ENCODE measurements around the gene IGSF9B.

Gene IGSF9B

GRCh38 chr11:133983660-133984316, 27.0 kb upstream of the IGSF9B start:
- DNase-seq (ENCODE audit: low spot score) (no peak), FAIRE-seq (no peak)

GRCh38 chr11:133982876-133983275, 26.1 kb upstream of the IGSF9B start:
- no peak for FAIRE-seq
- no peak for DNase-seq (ENCODE audit: low spot score)

- no peak for DNase-seq (ENCODE audit: low spot score)
- no peak for FAIRE-seq
These were observed 25.4 kb upstream of the IGSF9B start for GRCh38 chr11:133982151-133982550.

DNA sequence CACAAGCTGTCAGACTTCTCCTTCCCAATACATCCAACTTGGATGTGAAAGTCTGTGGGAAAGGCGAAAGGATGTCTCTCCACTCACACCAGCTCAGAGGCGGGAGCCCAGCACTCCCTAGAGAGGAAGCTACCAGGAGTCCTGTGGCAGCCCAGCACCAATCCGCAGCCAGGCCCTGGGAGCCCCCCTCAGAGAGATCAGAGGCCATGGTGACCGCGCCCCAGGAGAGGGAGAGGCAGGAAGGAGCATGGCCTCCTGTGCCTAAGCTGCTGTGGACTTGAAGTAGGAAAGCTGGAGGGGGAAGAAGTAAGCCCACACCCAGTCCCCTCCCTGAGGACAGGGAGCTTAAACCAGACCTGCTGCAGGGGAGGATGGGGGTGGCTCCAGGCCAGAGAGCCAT, 24.4 kb upstream of the IGSF9B start:
- FAIRE-seq: no peak
- no peak for DNase-seq (ENCODE audit: low spot score)

DNA sequence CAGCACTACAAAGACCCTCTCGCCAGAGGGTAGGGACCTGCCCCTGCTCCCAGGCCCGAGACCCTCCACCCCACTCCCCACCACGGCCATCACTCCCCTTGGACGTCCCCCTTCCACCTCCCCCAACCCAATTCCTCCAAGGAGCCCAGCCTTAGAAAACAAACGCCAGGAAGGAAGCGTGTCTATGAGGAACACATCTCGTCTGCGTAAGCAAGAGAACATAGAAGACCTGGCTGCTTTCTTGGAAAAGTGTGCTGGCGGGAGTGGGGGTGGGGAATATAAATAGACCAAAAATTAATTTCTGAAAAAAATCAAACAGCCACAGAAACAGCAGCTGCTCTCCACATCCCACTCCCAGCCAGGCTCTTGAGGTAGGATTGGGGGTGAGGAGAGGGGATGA, 23.9 kb upstream of the IGSF9B start:
- no peak for DNase-seq (ENCODE audit: low spot score)
- FAIRE-seq: no peak

DNA sequence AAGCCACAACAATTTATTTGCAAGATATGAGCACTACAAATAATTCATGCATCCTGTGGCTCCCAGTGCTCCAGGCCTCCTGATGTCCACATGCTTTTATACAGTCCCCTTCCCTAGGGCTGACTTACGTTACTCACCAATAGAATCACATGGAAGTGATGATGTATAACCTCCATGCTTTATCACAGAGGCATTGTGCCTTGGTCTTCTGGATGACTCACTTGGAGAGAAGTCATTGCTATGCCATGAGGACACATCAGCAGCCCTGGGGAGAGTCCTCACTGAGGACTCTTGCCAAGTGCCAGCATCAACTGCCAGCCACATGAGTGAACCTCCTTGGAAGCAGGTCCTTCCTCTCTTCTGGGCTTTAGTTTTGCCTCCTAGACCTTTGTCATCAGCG, 22.0 kb upstream of the IGSF9B start:
- DNase-seq (ENCODE audit: low spot score) (no peak), FAIRE-seq (no peak)

- DNase-seq (ENCODE audit: low spot score) (no peak), FAIRE-seq (no peak)
These were observed 20.4 kb upstream of the IGSF9B start for GRCh38 chr11:133977067-133977677.

DNA sequence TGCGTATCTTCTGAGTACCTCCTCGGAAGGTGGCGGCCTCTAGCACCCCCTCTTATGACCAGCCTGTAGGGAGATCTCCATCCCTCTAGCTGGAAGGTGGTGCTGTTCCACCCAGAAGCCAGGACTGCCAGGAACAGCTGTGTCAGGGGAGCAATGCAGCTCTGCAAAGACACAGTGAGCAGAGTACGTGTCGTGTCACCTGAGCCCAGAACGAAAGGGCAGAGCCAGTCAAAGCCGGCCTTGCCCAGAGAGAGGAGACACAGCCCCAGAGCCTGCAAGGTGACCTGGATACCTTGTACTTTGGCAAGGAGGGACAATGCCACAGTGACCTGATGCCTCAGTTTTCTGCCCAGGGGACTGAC, 18.7 kb upstream of the IGSF9B start:
- DNase-seq (ENCODE audit: low spot score): no peak
- FAIRE-seq: no peak

DNA sequence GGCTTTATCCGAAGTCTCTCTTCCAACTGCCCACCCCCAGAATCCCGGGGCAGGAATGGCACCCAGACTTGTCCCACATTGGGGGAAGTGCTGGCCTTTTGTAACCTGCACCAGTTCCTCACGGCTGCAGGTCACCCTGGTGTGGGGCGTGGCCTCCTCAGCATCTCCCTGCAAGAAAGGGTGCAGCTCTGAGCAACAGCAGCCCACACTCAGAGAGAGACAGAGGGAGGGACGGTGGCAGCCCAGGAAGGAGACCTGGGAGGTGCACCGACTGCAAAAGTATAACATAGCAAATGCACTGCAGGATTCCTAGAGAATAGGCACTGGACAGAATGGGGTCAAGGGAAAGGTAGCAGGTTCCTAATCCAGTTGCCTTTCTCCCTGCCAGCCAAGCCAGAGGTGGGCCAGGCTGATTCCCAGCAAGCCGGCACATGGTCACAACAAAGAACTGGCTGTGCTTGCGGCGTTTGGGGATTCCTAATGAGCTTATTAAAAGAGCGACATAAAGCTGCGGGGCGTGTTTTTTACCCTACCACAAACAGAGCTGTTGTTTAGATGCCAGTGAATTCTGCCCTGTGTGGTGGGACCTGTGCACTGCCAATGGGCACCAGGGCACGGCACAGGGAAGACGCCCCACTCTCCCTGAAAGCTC, 18.2 kb upstream of the IGSF9B start:
- FAIRE-seq: no peak
- DNase-seq (ENCODE audit: low spot score): no peak

GRCh38 chr11:133971881-133972280, 15.1 kb upstream of the IGSF9B start:
- FAIRE-seq (no peak), DNase-seq (ENCODE audit: low spot score) (no peak)

DNA sequence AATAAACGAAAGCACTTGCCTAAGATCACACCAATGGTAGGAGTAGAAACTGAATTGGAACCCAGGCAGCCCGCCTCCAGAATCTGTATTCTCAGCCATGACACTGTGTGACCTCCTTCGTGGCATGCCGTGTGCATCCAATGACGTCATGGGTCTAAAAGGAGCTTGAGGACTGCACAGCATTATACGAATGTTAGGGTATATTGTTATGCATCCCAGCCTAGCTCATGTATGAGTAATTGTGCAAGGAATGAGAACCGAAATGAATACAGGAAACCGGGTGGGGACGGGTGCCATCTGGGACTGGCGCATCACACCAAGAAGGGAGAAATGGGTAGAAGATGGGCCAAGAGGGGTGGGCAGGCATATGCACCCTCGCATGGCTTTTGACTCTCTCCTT, 12.3 kb upstream of the IGSF9B start:
- FAIRE-seq: no peak
- no peak for DNase-seq (ENCODE audit: low spot score)

DNA sequence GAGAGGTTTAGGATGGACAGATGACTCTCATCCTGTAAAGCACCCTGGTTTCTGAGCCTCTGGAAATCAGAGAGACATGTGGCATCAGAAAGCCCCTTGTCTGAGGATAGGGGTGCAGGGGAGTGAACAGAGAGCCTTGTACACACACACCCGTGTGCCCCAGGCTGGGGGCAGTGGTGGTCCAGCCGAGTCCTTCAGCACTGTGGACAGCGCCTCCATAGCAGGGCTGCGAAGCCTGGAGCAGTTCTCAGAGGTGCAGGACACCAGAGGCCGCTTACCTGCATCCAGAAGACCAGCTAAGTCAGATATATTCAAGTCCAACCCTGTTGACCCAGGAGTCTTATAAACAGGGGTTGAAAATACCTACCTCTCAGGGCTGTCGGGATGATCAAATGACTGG, 11.5 kb upstream of the IGSF9B start:
- no peak for FAIRE-seq

DNA sequence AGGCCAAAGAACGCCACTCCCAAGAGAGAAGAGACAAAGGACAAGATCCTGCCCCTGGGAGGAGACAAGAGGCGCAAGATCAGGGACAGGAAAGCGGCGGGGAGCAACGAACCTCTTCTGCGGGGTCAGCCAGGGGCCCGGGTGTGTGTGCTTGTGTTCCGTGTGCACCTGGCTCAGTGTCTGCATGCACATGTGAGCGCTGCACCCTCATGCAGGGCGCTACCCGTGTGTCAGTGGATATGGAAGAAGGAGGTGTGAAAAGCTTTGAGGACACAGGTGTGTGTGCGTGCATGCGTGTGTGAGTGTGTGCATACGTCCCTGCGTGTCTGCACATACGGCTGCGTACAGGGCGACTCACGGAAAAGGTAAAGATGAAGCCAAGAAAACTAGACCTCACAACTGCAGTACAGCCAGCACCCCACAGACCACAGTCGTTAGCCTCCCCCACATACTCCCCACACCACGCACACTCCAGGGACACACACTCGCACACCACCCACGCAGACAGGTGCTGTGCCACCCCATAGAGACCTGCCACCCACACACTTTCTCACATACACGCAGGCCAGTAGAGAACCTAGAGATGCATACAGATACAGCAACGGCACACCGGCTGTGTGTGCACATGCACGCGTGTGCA, 11.0 kb upstream of the IGSF9B start:
- FAIRE-seq (no peak), DNase-seq (ENCODE audit: low spot score) (no peak)

More for the DNA sequence above, 11.5 kb upstream of the IGSF9B start:
- no peak for DNase-seq (ENCODE audit: low spot score)

- DNase-seq (ENCODE audit: low spot score) (no peak), FAIRE-seq (no peak)
These were observed 10.3 kb upstream of the IGSF9B start for GRCh38 chr11:133966921-133967598.

DNA sequence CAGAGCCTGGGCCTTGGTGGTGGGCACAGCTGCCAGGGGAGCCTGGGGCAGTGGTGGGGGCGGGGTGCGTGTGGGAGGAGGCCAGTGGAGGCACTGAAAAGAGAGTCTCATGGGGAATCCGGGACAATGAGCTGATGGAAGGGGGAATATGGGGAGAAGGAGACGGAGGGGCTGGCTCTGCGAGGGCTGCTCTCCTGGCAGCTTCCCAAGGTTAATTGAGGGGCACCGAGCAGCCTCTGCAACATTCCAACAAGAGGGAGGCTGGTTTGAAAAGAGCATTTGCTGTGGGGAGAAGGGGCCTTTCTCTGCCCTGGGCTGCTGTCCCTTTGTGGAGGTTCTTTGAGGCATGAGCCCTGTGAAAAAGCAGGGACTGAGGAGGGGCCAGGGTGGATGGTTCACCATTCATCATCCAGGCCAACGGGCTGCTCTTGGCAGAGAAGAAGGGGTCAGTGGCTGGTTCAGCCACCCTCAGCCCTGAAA, 9.4 kb upstream of the IGSF9B start:
- no peak for FAIRE-seq
- DNase-seq (ENCODE audit: low spot score): no peak

GRCh38 chr11:133965031-133965601, 8.3 kb upstream of the IGSF9B start:
- no peak for FAIRE-seq
- no peak for DNase-seq (ENCODE audit: low spot score)

- no peak for DNase-seq (ENCODE audit: low spot score)
- FAIRE-seq: no peak
These were observed 7.6 kb upstream of the IGSF9B start for GRCh38 chr11:133964356-133964755.

GRCh38 chr11:133961890-133962289, 5.1 kb upstream of the IGSF9B start:
- DNase-seq (ENCODE audit: low spot score) (no peak), FAIRE-seq (no peak)

DNA sequence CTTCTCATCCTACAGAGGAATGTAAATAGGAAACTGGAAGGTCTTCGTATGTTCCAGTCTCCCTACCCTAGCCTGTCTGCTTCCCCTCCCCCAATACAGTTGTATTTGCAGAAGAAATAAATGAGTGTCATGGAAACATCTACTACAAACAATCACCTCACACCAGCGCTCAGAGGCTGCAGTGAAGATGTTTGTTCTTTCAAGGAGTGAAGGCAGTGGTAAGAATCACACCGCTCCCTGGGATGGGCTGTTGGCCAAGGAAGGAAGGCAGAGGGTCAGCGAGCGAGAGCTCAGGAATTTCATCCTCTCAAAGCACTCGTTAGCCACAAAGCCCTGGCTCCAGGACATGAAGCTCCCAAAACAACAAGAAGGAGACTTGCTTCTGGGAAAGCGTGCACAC, 1.1 kb upstream of the IGSF9B start:
- no peak for DNase-seq (ENCODE audit: low spot score)
- FAIRE-seq: no peak

DNA sequence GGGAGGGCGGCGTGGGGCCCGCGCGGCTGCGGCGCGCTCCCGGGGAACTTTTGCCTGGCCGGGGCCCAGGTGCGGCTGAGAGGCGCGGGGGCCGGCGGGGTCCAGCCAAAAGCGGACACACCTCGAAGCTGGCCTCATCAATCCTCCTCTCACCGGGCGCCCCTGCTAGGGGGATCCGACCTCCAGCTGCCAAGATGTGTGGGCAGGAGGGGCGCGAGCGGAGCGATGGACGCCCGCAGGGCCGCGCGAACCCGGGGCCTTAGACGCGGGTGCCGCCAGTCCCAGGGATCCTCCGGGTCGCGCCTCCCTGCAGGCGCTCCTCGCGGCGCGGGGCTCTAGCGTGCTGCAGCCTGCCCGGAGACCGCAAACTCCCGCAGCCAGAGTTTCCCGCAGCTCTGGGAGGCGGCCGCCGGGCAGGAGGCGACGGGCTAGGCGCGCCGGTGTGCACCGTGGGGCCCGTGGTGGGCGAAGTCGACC, 785 bp downstream of the IGSF9B start:
- DNase-seq (ENCODE audit: low spot score) (no peak), FAIRE-seq (no peak)
